ENCODE measurements around the gene NGEF.
"Not testable (repeated sequence)": the region's sequence is repeated elsewhere in the genome, so short reads cannot be mapped to it uniquely, and the experiment has no call there.

NGEF gene

GRCh38 chr2:232925153-232925820 is 87.8 kb downstream of the NGEF start:
- DNase-seq = no peak

GRCh38 chr2:232924433-232924832 is 88.6 kb downstream of the NGEF start:
- no peak for DNase-seq

- DNase-seq = no peak
These were observed 92.3 kb downstream of the NGEF start for GRCh38 chr2:232920760-232921159.

- no peak for DNase-seq
These were observed 93.0 kb downstream of the NGEF start for GRCh38 chr2:232920055-232920454.

- no peak for DNase-seq
These were observed 93.9 kb downstream of the NGEF start for GRCh38 chr2:232919141-232919540.

GRCh38 chr2:232913903-232914302 is 99.2 kb downstream of the NGEF start:
- no peak for DNase-seq

GRCh38 chr2:232911712-232912277 is 101.3 kb downstream of the NGEF start:
- DNase-seq = no peak

- no peak for DNase-seq
These were observed 102.7 kb downstream of the NGEF start for GRCh38 chr2:232910376-232910775.

- no peak for DNase-seq
These were observed 104.4 kb downstream of the NGEF start for GRCh38 chr2:232908695-232909094.

- not testable (repeated sequence) for DNase-seq
These were observed 105.4 kb downstream of the NGEF start for GRCh38 chr2:232907718-232908085.

GRCh38 chr2:232906867-232907717 is 106.0 kb downstream of the NGEF start:
- not testable (repeated sequence) for DNase-seq

- DNase-seq = no peak
These were observed 109.1 kb downstream of the NGEF start for GRCh38 chr2:232903989-232904388.

- DNase-seq = no peak
These were observed 111.1 kb downstream of the NGEF start for GRCh38 chr2:232901736-232902578.

GRCh38 chr2:232900811-232901735 is 112.0 kb downstream of the NGEF start:
- no peak for DNase-seq

- DNase-seq = no peak
These were observed 114.2 kb downstream of the NGEF start for GRCh38 chr2:232898592-232899543.

- DNase-seq = no peak
These were observed 115.3 kb downstream of the NGEF start for GRCh38 chr2:232897598-232898408.

- no peak for DNase-seq
These were observed 116.1 kb downstream of the NGEF start for GRCh38 chr2:232896720-232897597.

- no peak for DNase-seq
These were observed 116.9 kb downstream of the NGEF start for GRCh38 chr2:232896111-232896510.

- DNase-seq = no peak
These were observed 118.3 kb downstream of the NGEF start for GRCh38 chr2:232894746-232895145.
